HUDEP-2 (cell line): ENCODE data around the gene DOK3.

Source experiments
- DNase-seq, 76 experiments: peaks; one replicate each; lab custom pipeline; 2025; ENCODE audit not compliant: unreplicated experiment in 76 of 76; lab: John Stamatoyannopoulos, UW

DOK3 gene

GRCh38 chr5:177453852-177454396 lies 55.7 kb downstream of the DOK3 start:
- no peak for DNase-seq

DNA sequence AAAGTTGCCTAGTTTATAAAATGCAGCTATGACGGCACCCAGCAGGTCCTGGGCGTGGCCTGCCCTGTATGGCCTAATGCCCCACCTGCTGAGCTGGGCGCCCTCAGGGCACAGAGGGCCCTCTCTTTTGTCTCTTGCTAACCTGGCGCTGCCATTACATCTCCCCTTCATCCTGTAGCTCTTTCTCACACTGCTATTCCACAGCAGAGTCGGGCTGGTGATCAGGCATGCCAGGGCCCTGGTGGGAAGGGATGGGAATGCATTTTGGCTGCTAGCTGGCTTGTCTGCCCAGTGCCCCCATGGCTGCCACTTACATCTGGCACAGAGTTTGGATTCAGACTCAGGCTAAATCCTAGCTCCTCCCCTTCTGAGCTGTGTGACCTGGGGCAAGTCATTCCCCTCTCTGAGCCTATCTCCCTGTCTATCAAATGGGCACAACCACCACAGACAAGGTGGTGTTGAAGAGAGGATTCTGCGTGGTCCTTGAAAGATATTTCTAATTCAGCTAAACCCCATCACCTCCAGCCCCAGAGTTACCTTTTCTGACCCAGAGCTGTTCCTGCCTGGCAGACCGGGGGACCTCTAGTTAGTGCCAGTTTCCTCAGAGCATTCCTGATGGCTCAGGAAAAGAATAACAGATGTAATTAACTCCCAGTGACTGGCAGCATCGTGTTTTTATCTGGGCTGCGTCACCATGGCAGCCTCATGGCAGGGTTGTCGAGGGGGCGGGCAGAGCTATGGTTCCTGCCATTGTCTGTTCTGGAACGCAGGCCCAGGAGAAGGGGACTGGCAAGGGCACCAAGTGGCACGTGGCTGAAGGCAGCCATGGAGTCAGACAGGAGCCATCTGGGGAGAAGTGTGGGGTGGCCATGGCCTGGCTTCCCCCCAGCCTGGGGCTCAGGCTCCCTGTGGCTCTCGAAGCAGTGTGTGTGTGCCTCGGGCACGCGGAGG lies 56.7 kb downstream of the DOK3 start:
- no peak for DNase-seq
